GM23338 (cell line): Measurements from ENCODE around the gene HEATR9. TPM values are rescaled to one million over a fixed set of nuclear protein-coding genes. Genes with fewer than 3 reads are reported as not detected.

Source experiments
- ATAC-seq: fragments of 200-7000 bp; cut with Tn5 transposase; 3 replicates; pipeline ENCODE4 v1.9.1; 2020
- DNase-seq: peaks from one replicate; pipeline ENCODE4 v3.0.0-alpha.2; 2015; ENCODE audit warnings: low spot score
- H2AFZ ChIP-seq: fragments of 200-600 bp; sonication (generic); 2 replicates; pipeline ENCODE4 v1.8.0; 2016; ENCODE audit warnings: antibody characterized with exemption, mild to moderate bottlenecking, moderate library complexity
- H3F3A ChIP-seq: fragments of 200-600 bp; sonication (generic); replicated peaks from 2 replicates; pipeline ENCODE4 v1.8.0; 2017; ENCODE audit warnings: antibody characterized with exemption, mixed run types, low read depth
- H3K27ac ChIP-seq: fragments of 200-600 bp; sonication (generic); 2 replicates; pipeline ENCODE4 v1.6.1; 2016; ENCODE audit warnings: low read depth
- H3K27me3 ChIP-seq: fragments of 200-600 bp; sonication (generic); 2 replicates; pipeline ENCODE4 v1.8.0; 2016; ENCODE audit warnings: mild to moderate bottlenecking, mixed run types, moderate library complexity; ENCODE audit not compliant: insufficient read depth
- H3K36me3 ChIP-seq: fragments of 200-600 bp; sonication (generic); 2 replicates; pipeline ENCODE4 v1.8.0; 2016; ENCODE audit warnings: mild to moderate bottlenecking; ENCODE audit not compliant: insufficient read depth
- H3K4me1 ChIP-seq: fragments of 200-600 bp; sonication (generic); 2 replicates; pipeline ENCODE4 v1.8.0; 2016; ENCODE audit warnings: mild to moderate bottlenecking, moderate library complexity; ENCODE audit not compliant: insufficient read depth
- H3K4me2 ChIP-seq: fragments of 200-600 bp; sonication (generic); 2 replicates; pipeline ENCODE4 v1.7.1; 2017; ENCODE audit warnings: mixed run types
- H3K4me3 ChIP-seq: fragments of 200-600 bp; sonication (generic); 2 replicates; pipeline ENCODE4 v1.6.1; 2016; ENCODE audit warnings: mixed run types
- H3K79me2 ChIP-seq: fragments of 200-600 bp; sonication (generic); replicated peaks from 2 replicates; pipeline ENCODE4 v1.8.0; 2017; ENCODE audit warnings: mild to moderate bottlenecking; ENCODE audit not compliant: insufficient read depth
- H3K9me2 ChIP-seq: fragments of 200-600 bp; sonication (generic); 2 replicates; pipeline ENCODE4 v1.8.0; 2017; ENCODE audit not compliant: insufficient read depth
- H4K20me1 ChIP-seq: fragments of 200-600 bp; sonication (generic); replicated peaks from 2 replicates; pipeline ENCODE4 v1.8.0; 2017; ENCODE audit warnings: mild to moderate bottlenecking; ENCODE audit not compliant: insufficient read depth
- H3K27ac Mint-ChIP-seq: 2 replicates; pipeline ENCODE4 v1.8.0; 2020; ENCODE audit warnings: inconsistent platforms, mild to moderate bottlenecking, moderate library complexity, mixed read lengths
- H3K27me3 Mint-ChIP-seq: 3 replicates; pipeline ENCODE4 v1.8.0; 2022; ENCODE audit warnings: low read depth, mild to moderate bottlenecking, moderate library complexity, mixed read lengths, inconsistent platforms; ENCODE audit not compliant: insufficient read depth, poor library complexity
- H3K36me3 Mint-ChIP-seq: 3 replicates; pipeline ENCODE4 v1.8.0; 2021; ENCODE audit warnings: low read depth, mild to moderate bottlenecking, inconsistent platforms, moderate library complexity, mixed read lengths
- H3K4me1 Mint-ChIP-seq: 3 replicates; pipeline ENCODE4 v1.8.0; 2020; ENCODE audit warnings: mild to moderate bottlenecking, inconsistent platforms, mixed read lengths
- H3K4me3 Mint-ChIP-seq: 3 replicates; pipeline ENCODE4 v1.8.0; 2021; ENCODE audit warnings: moderate library complexity, mild to moderate bottlenecking, inconsistent platforms, mixed read lengths
- H3K9me3 Mint-ChIP-seq: 3 replicates; pipeline ENCODE4 v1.8.0; 2020; ENCODE audit warnings: moderate library complexity, mild to moderate bottlenecking, inconsistent platforms, mixed read lengths
- CREB1 ChIP-seq: fragments of 250-450 bp; sonication (Bioruptor Pico); IDR thresholded peaks from 2 replicates; pipeline ENCODE4 v1.5.0; 2020; ENCODE audit warnings: low read depth, mild to moderate bottlenecking, moderate library complexity
- EZH2 ChIP-seq: fragments of 200-600 bp; sonication (generic); IDR thresholded peaks from one replicate; pipeline ENCODE4 v1.8.0; 2017; ENCODE audit warnings: antibody characterized with exemption, mild to moderate bottlenecking, low read depth; ENCODE audit not compliant: unreplicated experiment
- EZH2phosphoT487 ChIP-seq: fragments of 200-600 bp; sonication (generic); IDR thresholded peaks from one replicate; pipeline ENCODE4 v1.8.1; 2018; ENCODE audit warnings: antibody characterized with exemption; ENCODE audit not compliant: unreplicated experiment
- polyA plus RNA-seq: library from polyadenylated mRNA; unstranded; fragments of >200 nt; fragmentation: Nextera tagmentation; extraction: Ambion mirVana; gene quantifications from 2 replicates; pipeline ENCODE4 v1.2.1, GENCODE V29; 2016
- total RNA-seq: library from RNA; depleted of rRNA; stranded (reverse); fragments of >200 nt; shearing (Covaris generic); gene quantifications from 2 replicates; pipeline ENCODE4 v1.2.3, GENCODE V29; 2014
- TF ChIP-seq, protein P1 (sequence below): fragments of 250-450 bp; sonication (Bioruptor Pico); IDR thresholded peaks from 2 replicates; pipeline ENCODE4 v1.5.0; 2020; ENCODE audit warnings: mild to moderate bottlenecking, moderate library complexity
- TF ChIP-seq, protein P2 (sequence below): IDR thresholded peaks from 2 replicates; pipeline ENCODE4 v1.6.1; 2016; ENCODE audit warnings: antibody characterized with exemption

The HEATR9 gene
- total and polyA plus RNA-seq, 2 experiments from 2014 or later = not detected

DNA sequence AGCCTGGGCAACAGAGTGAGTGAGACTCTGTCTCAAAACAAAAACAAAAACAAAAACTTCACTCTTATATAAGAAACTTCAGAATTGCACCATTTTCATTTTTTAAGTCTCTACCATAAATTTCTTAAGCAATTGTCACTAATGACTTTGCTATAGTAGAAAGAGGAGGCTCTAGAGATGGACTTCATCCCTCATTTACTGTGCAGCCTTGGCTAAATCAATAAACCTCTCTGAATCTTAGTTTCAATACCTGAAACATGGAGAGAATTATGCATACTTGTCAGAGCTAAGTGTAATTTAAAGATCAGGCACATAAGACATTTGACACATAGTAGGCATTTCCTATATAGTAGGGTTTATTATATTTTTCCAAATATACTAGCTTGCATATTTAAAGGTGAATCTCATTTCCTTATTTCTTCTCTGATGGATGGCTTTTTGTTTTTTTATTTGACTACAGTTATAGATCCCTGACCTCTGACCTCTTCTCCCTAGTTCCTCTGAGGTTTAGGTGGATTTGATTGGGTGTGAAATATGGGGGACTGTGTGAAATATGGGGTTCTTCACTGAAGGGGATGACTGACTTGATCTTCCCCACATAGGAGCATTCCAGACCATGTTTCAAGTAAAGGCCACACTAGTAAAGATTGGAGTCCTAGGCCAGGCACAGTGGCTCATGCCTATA is 8.8 kb upstream of the HEATR9 start (continued):
- TF ChIP-seq, protein P1, sequence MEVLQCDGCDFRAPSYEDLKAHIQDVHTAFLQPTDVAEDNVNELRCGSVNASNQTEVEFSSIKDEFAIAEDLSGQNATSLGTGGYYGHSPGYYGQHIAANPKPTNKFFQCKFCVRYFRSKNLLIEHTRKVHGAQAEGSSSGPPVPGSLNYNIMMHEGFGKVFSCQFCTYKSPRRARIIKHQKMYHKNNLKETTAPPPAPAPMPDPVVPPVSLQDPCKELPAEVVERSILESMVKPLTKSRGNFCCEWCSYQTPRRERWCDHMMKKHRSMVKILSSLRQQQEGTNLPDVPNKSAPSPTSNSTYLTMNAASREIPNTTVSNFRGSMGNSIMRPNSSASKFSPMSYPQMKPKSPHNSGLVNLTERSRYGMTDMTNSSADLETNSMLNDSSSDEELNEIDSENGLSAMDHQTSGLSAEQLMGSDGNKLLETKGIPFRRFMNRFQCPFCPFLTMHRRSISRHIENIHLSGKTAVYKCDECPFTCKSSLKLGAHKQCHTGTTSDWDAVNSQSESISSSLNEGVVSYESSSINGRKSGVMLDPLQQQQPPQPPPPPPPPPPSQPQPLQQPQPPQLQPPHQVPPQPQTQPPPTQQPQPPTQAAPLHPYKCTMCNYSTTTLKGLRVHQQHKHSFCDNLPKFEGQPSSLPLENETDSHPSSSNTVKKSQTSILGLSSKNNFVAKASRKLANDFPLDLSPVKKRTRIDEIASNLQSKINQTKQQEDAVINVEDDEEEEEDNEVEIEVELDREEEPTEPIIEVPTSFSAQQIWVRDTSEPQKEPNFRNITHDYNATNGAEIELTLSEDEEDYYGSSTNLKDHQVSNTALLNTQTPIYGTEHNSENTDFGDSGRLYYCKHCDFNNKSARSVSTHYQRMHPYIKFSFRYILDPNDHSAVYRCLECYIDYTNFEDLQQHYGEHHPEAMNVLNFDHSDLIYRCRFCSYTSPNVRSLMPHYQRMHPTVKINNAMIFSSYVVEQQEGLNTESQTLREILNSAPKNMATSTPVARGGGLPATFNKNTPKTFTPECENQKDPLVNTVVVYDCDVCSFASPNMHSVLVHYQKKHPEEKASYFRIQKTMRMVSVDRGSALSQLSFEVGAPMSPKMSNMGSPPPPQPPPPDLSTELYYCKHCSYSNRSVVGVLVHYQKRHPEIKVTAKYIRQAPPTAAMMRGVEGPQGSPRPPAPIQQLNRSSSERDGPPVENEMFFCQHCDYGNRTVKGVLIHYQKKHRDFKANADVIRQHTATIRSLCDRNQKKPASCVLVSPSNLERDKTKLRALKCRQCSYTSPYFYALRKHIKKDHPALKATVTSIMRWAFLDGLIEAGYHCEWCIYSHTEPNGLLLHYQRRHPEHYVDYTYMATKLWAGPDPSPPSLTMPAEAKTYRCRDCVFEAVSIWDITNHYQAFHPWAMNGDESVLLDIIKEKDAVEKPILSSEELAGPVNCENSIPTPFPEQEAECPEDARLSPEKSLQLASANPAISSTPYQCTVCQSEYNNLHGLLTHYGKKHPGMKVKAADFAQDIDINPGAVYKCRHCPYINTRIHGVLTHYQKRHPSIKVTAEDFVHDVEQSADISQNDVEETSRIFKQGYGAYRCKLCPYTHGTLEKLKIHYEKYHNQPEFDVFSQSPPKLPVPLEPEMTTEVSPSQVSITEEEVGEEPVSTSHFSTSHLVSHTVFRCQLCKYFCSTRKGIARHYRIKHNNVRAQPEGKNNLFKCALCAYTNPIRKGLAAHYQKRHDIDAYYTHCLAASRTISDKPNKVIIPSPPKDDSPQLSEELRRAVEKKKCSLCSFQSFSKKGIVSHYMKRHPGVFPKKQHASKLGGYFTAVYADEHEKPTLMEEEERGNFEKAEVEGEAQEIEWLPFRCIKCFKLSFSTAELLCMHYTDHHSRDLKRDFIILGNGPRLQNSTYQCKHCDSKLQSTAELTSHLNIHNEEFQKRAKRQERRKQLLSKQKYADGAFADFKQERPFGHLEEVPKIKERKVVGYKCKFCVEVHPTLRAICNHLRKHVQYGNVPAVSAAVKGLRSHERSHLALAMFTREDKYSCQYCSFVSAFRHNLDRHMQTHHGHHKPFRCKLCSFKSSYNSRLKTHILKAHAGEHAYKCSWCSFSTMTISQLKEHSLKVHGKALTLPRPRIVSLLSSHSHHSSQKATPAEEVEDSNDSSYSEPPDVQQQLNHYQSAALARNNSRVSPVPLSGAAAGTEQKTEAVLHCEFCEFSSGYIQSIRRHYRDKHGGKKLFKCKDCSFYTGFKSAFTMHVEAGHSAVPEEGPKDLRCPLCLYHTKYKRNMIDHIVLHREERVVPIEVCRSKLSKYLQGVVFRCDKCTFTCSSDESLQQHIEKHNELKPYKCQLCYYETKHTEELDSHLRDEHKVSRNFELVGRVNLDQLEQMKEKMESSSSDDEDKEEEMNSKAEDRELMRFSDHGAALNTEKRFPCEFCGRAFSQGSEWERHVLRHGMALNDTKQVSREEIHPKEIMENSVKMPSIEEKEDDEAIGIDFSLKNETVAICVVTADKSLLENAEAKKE (CRISPR knock-in tag) = no peak
- TF ChIP-seq, protein P2, sequence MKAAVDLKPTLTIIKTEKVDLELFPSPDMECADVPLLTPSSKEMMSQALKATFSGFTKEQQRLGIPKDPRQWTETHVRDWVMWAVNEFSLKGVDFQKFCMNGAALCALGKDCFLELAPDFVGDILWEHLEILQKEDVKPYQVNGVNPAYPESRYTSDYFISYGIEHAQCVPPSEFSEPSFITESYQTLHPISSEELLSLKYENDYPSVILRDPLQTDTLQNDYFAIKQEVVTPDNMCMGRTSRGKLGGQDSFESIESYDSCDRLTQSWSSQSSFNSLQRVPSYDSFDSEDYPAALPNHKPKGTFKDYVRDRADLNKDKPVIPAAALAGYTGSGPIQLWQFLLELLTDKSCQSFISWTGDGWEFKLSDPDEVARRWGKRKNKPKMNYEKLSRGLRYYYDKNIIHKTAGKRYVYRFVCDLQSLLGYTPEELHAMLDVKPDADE = no peak
- TF ChIP-seq EZH2 = no peak
- no peak for TF ChIP-seq CREB1 (CRISPR knock-in tag)

DNA sequence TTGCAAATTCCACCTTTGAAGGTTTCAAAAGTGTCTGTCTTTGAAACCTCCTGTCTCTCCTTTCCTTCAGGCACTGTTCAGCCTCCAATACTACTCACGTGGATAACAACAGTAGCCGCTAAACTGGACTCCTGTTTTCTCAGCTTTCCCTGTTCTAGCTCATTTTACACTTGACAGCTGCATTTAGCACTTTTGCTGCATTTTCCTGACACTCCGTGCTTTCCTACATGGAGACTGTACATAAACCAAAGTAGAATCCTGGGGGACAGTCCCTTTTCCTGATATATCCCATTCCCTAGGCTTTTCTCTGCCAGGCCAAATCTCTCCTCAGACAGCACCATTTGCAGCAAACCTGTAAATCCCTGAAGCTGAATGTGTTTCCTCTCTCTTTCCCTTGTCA is 7.8 kb upstream of the HEATR9 start:
- H3K36me3 Mint-ChIP-seq = no peaks in the 10 kb centered on the region
- DNase-seq = no peak

More for the DNA sequence above, 7.8 kb upstream of the HEATR9 start:
- Histone ChIP-seq H3K4me3 (no peak overlapping the region), H3K36me3 (no peaks in the 10 kb centered on the region), H3K27me3 (no peaks in the 10 kb centered on the region), H3F3A (no peaks in the 10 kb centered on the region), H3K4me1 (no peaks in the 10 kb centered on the region), H3K27ac (no peak overlapping the region), H3K4me2 (no peak overlapping the region), H3K79me2 (no peaks in the 10 kb centered on the region), H2AFZ (no peak overlapping the region), H3K9me2 (no peaks in the 10 kb centered on the region), H4K20me1 (no peaks in the 10 kb centered on the region)
- ATAC-seq = no peak
- H3K4me1 Mint-ChIP-seq = peaks cover 6% of the 10 kb centered on the region; the same call in 2 of the 3 replicates
- no peak overlapping the region for H3K27ac Mint-ChIP-seq
- no peak overlapping the region for H3K4me3 Mint-ChIP-seq
- H3K27me3 Mint-ChIP-seq = peaks cover 4% of the 10 kb centered on the region
- no peak for TF ChIP-seq EZH2phosphoT487
- TF ChIP-seq, protein P2 = no peak
- H3K9me3 Mint-ChIP-seq = no peaks in the 10 kb centered on the region
